Neutrophil (primary cell): Measurements from ENCODE around the gene USP7.

Source experiments
- H3K27ac ChIP-seq: fragments of 200-600 bp; sonication (generic); 2 replicates; pipeline ENCODE4 v1.5.1; 2016; ENCODE audit warnings: mild to moderate bottlenecking, moderate library complexity
- H3K27me3 ChIP-seq: fragments of 200-600 bp; sonication (generic); 2 replicates; pipeline ENCODE4 v1.6.0; 2016; ENCODE audit warnings: mild to moderate bottlenecking
- H3K36me3 ChIP-seq: fragments of 200-600 bp; sonication (generic); 2 replicates; pipeline ENCODE4 v1.5.1; 2017
- H3K4me1 ChIP-seq, 2 experiments: fragments of 200-600 bp in 1 of 2; sonication (generic) in 1 of 2; 1 replicate in 1 of 2; 2 replicates in 1 of 2; pipeline versions ENCODE4 v1.5.1 to v1.6.1; 2013 to 2016; ENCODE audit warnings: low read depth in 1 of 2, low read length in 1 of 2, mild to moderate bottlenecking in 1 of 2, moderate library complexity in 1 of 2; ENCODE audit not compliant: control insufficient read depth in 1 of 2, insufficient read depth in 1 of 2
- H3K4me3 ChIP-seq, 2 experiments: fragments of 200-600 bp in 1 of 2; sonication (generic) in 1 of 2; 1 replicate in 1 of 2; 2 replicates in 1 of 2; pipeline ENCODE4 v1.5.1; 2013 to 2016; ENCODE audit warnings: low read depth in 1 of 2, low read length in 1 of 2, mild to moderate bottlenecking in 1 of 2, moderate library complexity in 1 of 2
- H3K9me3 ChIP-seq: fragments of 200-600 bp; sonication (generic); 2 replicates; pipeline ENCODE4 v1.5.1; 2016
- CTCF ChIP-seq: fragments of 200-600 bp; sonication (generic); IDR thresholded peaks from 2 replicates; pipeline ENCODE4 v1.5.1; 2016; ENCODE audit warnings: antibody characterized with exemption

USP7 gene

DNA sequence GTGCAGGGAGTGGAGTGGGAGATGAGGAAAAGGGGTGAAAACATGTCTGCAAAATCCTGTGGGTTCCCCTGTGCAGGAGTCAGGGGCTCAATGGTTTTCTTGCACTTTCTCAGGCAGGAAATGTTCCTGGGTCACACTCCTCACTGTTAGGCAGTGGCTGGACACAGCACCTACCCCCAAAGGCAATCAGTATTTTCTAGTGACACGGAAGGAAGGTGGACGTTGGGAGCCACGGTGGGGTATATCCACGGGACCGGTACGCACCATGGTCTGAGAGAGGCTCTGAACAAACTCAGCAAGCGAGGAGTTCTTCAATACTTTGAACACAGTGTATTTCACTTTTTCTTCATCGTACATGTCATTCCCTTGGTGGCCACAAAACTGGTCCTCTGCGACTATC lies 60.7 kb downstream of the USP7 start:
- TF ChIP-seq CTCF, result no peak
- Histone ChIP-seq H3K27ac (no peak overlapping the region), H3K4me3 (no peak overlapping the region), H3K36me3 (peaks cover 99% of the 10 kb centered on the region), H3K4me1 (peaks cover 0 to 5% of the 10 kb centered on the region in 2 experiments), H3K9me3 (no peaks in the 10 kb centered on the region), H3K27me3 (no peaks in the 10 kb centered on the region)

DNA sequence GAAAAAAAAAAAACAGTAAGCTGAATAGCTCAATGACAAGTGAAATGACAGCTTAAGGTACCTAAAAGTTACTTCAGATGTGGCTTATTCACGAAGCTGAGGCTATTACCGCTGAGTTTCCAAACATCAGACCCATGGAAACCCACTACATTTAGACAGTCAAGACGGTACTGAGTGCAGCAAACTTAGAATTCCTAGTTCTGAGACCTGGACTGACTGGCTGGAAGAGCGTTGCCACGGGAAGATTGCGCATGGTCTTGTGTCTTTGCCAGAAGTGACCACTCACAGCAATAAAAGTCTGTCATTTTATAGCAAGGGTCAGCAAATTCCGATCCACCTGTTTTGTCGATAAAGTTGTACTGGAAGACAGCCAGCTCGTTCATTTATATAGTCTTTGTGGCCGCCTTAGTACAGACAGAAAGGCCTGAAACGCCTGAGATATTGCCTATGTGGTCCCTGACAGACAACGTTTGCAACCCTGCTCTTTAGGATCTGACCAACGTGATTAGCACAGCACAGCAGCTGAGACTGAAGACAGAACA lies 62.3 kb downstream of the USP7 start:
- H3K4me1 ChIP-seq, result no peaks in the 10 kb centered on the region
- peaks cover 99% of the 10 kb centered on the region for H3K36me3 ChIP-seq
- H3K27ac ChIP-seq, result no peak overlapping the region
- TF ChIP-seq CTCF, result no peak
- H3K9me3 ChIP-seq, result no peaks in the 10 kb centered on the region
- H3K4me3 ChIP-seq, result no peak overlapping the region
- no peaks in the 10 kb centered on the region for H3K27me3 ChIP-seq

DNA sequence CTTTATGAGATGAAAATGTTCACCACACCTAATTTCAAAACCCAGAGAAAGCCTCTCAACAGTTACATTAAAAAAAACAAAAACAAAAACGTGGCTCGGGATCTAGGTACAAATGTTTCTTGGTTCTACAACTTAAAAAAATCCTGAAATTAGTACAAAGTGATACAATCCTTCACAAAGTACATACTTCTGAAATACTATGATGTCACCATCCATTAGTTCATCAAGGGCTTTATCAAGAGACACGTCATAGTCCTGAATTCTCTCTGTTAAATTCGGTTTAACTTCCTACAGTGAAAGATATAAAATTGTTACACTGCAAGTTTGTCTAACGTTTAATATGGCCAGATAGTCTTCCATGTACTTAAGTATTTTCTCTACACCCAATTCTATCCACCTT lies 63.4 kb downstream of the USP7 start:
- no peaks in the 10 kb centered on the region for H3K4me1 ChIP-seq
- no peaks in the 10 kb centered on the region for H3K27me3 ChIP-seq
- H3K36me3 ChIP-seq, result peaks cover 99% of the 10 kb centered on the region
- H3K4me3 ChIP-seq, result no peak overlapping the region
- H3K27ac ChIP-seq, result no peak overlapping the region
- no peak for TF ChIP-seq CTCF
- H3K9me3 ChIP-seq, result no peaks in the 10 kb centered on the region

DNA sequence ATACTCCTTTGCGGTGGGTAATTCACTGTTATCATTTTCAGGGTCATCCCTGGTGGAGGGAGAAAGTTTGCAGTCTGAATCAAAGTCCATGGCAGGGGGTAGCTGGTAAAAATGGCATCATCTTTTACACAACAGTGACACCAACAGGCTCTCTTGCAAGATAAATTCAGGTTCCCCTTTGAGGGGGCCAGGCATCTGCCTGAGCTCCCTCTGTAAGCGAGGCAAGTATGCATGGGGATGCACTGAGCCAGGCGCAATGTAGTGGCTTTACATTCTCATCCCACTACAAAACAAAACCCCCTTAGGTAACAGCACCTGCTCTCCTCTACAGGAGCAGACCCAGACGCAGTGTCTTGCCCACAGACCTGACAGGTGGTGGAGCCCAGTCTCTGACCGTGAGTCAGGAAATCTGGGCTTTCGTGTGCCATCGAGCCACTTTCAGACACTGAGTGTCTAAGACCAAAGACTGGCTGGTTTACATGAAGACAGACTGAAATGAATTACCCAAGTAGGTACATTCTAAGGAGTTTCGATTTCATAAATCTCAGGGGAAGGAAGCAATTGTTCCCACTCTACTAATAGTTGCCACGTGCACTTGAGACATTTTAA lies 63.9 kb downstream of the USP7 start:
- TF ChIP-seq CTCF, result no peak
- no peaks in the 10 kb centered on the region for H3K27me3 ChIP-seq

GRCh38 chr16:8898660-8899318 lies 64.9 kb downstream of the USP7 start:
- no peak overlapping the region for H3K4me3 ChIP-seq
- H3K4me1 ChIP-seq, result no peaks in the 10 kb centered on the region
- TF ChIP-seq CTCF, result no peak
- peaks cover 99% of the 10 kb centered on the region for H3K36me3 ChIP-seq
- H3K27me3 ChIP-seq, result no peaks in the 10 kb centered on the region
- H3K9me3 ChIP-seq, result no peaks in the 10 kb centered on the region
- H3K27ac ChIP-seq, result no peak overlapping the region

More for the DNA sequence above, 63.9 kb downstream of the USP7 start:
- Histone ChIP-seq H3K36me3 (peaks cover 99% of the 10 kb centered on the region), H3K4me1 (no peaks in the 10 kb centered on the region), H3K9me3 (no peaks in the 10 kb centered on the region), H3K27ac (no peak overlapping the region), H3K4me3 (no peak overlapping the region)
